IMR-90 (cell line): ENCODE measurements around the gene PLRG1. TPM values are rescaled to one million over a fixed set of nuclear protein-coding genes. Genes with fewer than 3 reads are reported as not detected.

Experiments used
- ATAC-seq: fragments of 200-7000 bp; cut with Tn5 transposase; 2 replicates; pipeline ENCODE4 v1.9.1; 2020; ENCODE audit warnings: low read depth, mild to moderate bottlenecking, moderate library complexity
- BruUV-seq: library from RNA; stranded (reverse); fragments of 400-500 nt; replicated peaks from 2 replicates; lab custom pipeline; 2021; lab: Mats Ljungman, UMichigan
- CTCF ChIA-PET: fragments of 300-600 bp; formaldehyde crosslinking; extraction: SDS; loops from one replicate; lab custom pipeline; 2021; ENCODE audit warnings: antibody characterized with exemption; lab: Yijun Ruan, JAX
- POLR2A ChIA-PET: fragments of 300-600 bp; sonication (Branson Sonifier 250); formaldehyde crosslinking; loops from one replicate; lab custom pipeline; 2022; ENCODE audit warnings: antibody characterized with exemption; ENCODE audit not compliant: unreplicated experiment; lab: Charles Lee
- DNase-seq: peaks from one replicate; pipeline ENCODE4 v3.0.0; 2013
- H2AFZ ChIP-seq: replicated peaks from 2 replicates; pipeline ENCODE3; 2013; ENCODE audit warnings: low read length, mild to moderate bottlenecking; ENCODE audit not compliant: poor library complexity
- H2AK5ac ChIP-seq: 2 replicates; pipeline ENCODE4 v1.6.1; 2013; ENCODE audit warnings: low read depth, low read length, inconsistent platforms
- H2AK9ac ChIP-seq: replicated peaks from 2 replicates; pipeline ENCODE3; 2013; ENCODE audit warnings: mild to moderate bottlenecking, low read depth, low read length, moderate library complexity; ENCODE audit not compliant: poor library complexity
- H2BK120ac ChIP-seq: 2 replicates; pipeline ENCODE4 v1.6.1; 2013; ENCODE audit warnings: low read depth, low read length, inconsistent platforms
- H2BK15ac ChIP-seq: 3 replicates; pipeline ENCODE4 v1.6.1; 2013; ENCODE audit warnings: low read depth, low read length, inconsistent platforms
- H2BK20ac ChIP-seq: 2 replicates; pipeline ENCODE4 v1.6.1; 2013; ENCODE audit warnings: low read depth, mild to moderate bottlenecking, inconsistent platforms, low read length, moderate library complexity
- H2BK5ac ChIP-seq: 2 replicates; pipeline ENCODE4 v1.6.1; 2013; ENCODE audit warnings: mild to moderate bottlenecking, low read depth, low read length, inconsistent platforms; ENCODE audit not compliant: poor library complexity, severe bottlenecking
- H3K14ac ChIP-seq: replicated peaks from 2 replicates; pipeline ENCODE4 v1.6.1; 2013; ENCODE audit warnings: low read depth, low read length, inconsistent platforms
- H3K18ac ChIP-seq: 2 replicates; pipeline ENCODE4 v1.6.1; 2013; ENCODE audit warnings: low read depth, low read length, control low read depth
- H3K23ac ChIP-seq: 2 replicates; pipeline ENCODE4 v1.6.1; 2013; ENCODE audit warnings: low read depth, low read length, inconsistent platforms
- H3K27ac ChIP-seq: 2 replicates; pipeline ENCODE4 v1.5.1; 2013; ENCODE audit warnings: mild to moderate bottlenecking, control low read depth, low read length; ENCODE audit not compliant: insufficient read depth
- H3K27me3 ChIP-seq: 2 replicates; pipeline ENCODE4 v1.6.1; 2013; ENCODE audit warnings: low read length; ENCODE audit not compliant: control insufficient read depth, insufficient read depth
- H3K36me3 ChIP-seq: 2 replicates; pipeline ENCODE4 v1.6.1; 2013; ENCODE audit warnings: low read length, mixed read lengths; ENCODE audit not compliant: control insufficient read depth, insufficient read depth
- H3K4ac ChIP-seq: 2 replicates; pipeline ENCODE4 v1.6.1; 2013; ENCODE audit warnings: low read depth, low read length, inconsistent platforms
- H3K4me1 ChIP-seq: 2 replicates; pipeline ENCODE4 v1.6.1; 2013; ENCODE audit warnings: low read length, mixed read lengths; ENCODE audit not compliant: control insufficient read depth, insufficient read depth
- H3K4me2 ChIP-seq: 2 replicates; pipeline ENCODE4 v1.6.1; 2013; ENCODE audit warnings: low read depth, mild to moderate bottlenecking, control low read depth, low read length, moderate library complexity
- H3K4me3 ChIP-seq: 2 replicates; pipeline ENCODE4 v1.5.1; 2013; ENCODE audit warnings: low read depth, mild to moderate bottlenecking, control low read depth, low read length, moderate library complexity; ENCODE audit not compliant: insufficient read depth
- H3K56ac ChIP-seq: 2 replicates; pipeline ENCODE4 v1.6.1; 2013; ENCODE audit warnings: low read length, inconsistent platforms; ENCODE audit not compliant: insufficient read depth; ENCODE audit errors: extremely low read depth
- H3K79me1 ChIP-seq, 2 experiments: 2 replicates each; pipeline ENCODE4 v1.6.1; 2013; ENCODE audit warnings: low read length in 2 of 2, inconsistent platforms in 1 of 2, low read depth in 1 of 2
- H3K9ac ChIP-seq: 2 replicates; pipeline ENCODE4 v1.6.1; 2013; ENCODE audit warnings: low read depth, low read length, control low read depth
- H3K9me1 ChIP-seq: 2 replicates; pipeline ENCODE4 v1.6.1; 2013; ENCODE audit warnings: low read length, inconsistent platforms; ENCODE audit not compliant: insufficient read depth
- H3K9me3 ChIP-seq: 2 replicates; pipeline ENCODE4 v1.6.1; 2013; ENCODE audit warnings: low read length; ENCODE audit not compliant: control insufficient read depth, insufficient read depth
- H4K20me1 ChIP-seq: 2 replicates; pipeline ENCODE4 v1.6.1; 2013; ENCODE audit warnings: low read length, inconsistent platforms; ENCODE audit not compliant: insufficient read depth
- H4K5ac ChIP-seq: 2 replicates; pipeline ENCODE4 v1.6.1; 2013; ENCODE audit warnings: mild to moderate bottlenecking, low read depth, low read length, control low read depth
- H4K8ac ChIP-seq, 2 experiments: 2 replicates each; pipeline ENCODE4 v1.6.1; 2013; ENCODE audit warnings: low read depth in 2 of 2, low read length in 2 of 2, control low read depth in 1 of 2, inconsistent platforms in 1 of 2
- H4K91ac ChIP-seq: 2 replicates; pipeline ENCODE4 v1.6.1; 2013; ENCODE audit warnings: low read depth, low read length, inconsistent platforms; ENCODE audit not compliant: insufficient read depth
- BHLHE40 ChIP-seq: fragments of 150-350 bp; IDR thresholded peaks from 2 replicates; pipeline ENCODE4 v1.6.1; 2016; ENCODE audit warnings: mild to moderate bottlenecking, low read depth, low read length
- CHD1 ChIP-seq: IDR thresholded peaks from 2 replicates; pipeline ENCODE4 v1.6.1; 2012; ENCODE audit warnings: low read depth, low read length, improper control_type of control experiment
- ELK1 ChIP-seq: fragments of 150-350 bp; IDR thresholded peaks from 2 replicates; pipeline ENCODE4 v1.6.1; 2016; ENCODE audit warnings: low read depth, mild to moderate bottlenecking, low read length, moderate library complexity, borderline replicate concordance
- NFE2L2 ChIP-seq: fragments of 150-350 bp; IDR thresholded peaks from 2 replicates; pipeline ENCODE4 v1.6.1; 2016; ENCODE audit warnings: low read depth, mild to moderate bottlenecking, low read length
- RAD21 ChIP-seq: IDR thresholded peaks from 2 replicates; pipeline ENCODE4 v1.6.1; 2012; ENCODE audit warnings: low read length, improper control_type of control experiment
- RCOR1 ChIP-seq: IDR thresholded peaks from 2 replicates; pipeline ENCODE4 v1.6.1; 2012; ENCODE audit warnings: mild to moderate bottlenecking, low read length, improper control_type of control experiment; ENCODE audit not compliant: insufficient replicate concordance
- RFX5 ChIP-seq: IDR thresholded peaks from 2 replicates; pipeline ENCODE4 v1.8.0; 2012; ENCODE audit warnings: low read depth, mild to moderate bottlenecking, low read length, moderate library complexity
- WGBS, 2 experiments: methylation state at CpG; one replicate each; pipeline versions ENCODE4 v1.1.5 to v1.1.7; 2013; ENCODE audit warnings: missing lambda C conversion rate in 2 of 2; ENCODE audit not compliant: insufficient read length in 1 of 2; ENCODE audit errors: extremely low coverage in 2 of 2; 5-methylcytosine and 5-hydroxymethylcytosine counted together
- dilution Hi-C: fragments of 300-500 bp; cut with HindIII; formaldehyde crosslinking; loops from one replicate; pipeline ENCODE4 v1.14.3; 2018; ENCODE audit warnings: low sequenced_read_pairs; ENCODE audit not compliant: unreplicated experiment
- in situ Hi-C: fragments of 300-500 bp; cut with MboI; formaldehyde crosslinking; loops from 3 replicates; pipeline ENCODE4 v1.14.3; 2019; ENCODE audit warnings: low sequenced_read_pairs, inconsistent platforms, mixed read lengths
- intact Hi-C: fragments of 100-400 bp; cut with micrococcal nuclease; formaldehyde crosslinking; loops from 2 replicates; pipeline ENCODE4 v1.10.0; 2022
- polyA plus RNA-seq, 3 experiments: library from polyadenylated mRNA; depleted of rRNA; stranded (reverse); fragments of >200 nt; gene quantifications; 2 replicates each; pipeline ENCODE4 v1.2.3, GENCODE V29; 2012; ENCODE audit warnings: low replicate concordance in 1 of 3
- total RNA-seq: library from RNA; depleted of rRNA; stranded (reverse); fragments of >200 nt; gene quantifications from 2 replicates; pipeline ENCODE4 v1.2.3, GENCODE V29; 2012

Gene PLRG1
- total and polyA plus RNA-seq, 2 of the 4 experiments (the other 2 are of a cell fraction): 76.1 to 200 TPM

- H4K8ac ChIP-seq: no peak overlapping the region
- no peak overlapping the region for H2BK20ac ChIP-seq
- WGBS, 2 experiments: no CpG with 5 or more reads among the region's 2 CpGs
- H2AK5ac ChIP-seq: no peak overlapping the region
- no peaks in the 10 kb centered on the region for H3K4me1 ChIP-seq
- H3K4me3 ChIP-seq: no peak overlapping the region
- peaks cover 16% of the 10 kb centered on the region for H3K27me3 ChIP-seq
- ChIA-PET CTCF (interaction anchor here (0.5 kb wide), 1 partner anchor 1054 kb away, joined by 3 read pairs; no protein-coding TSS in a partner anchor), POLR2A (no interaction called here)
- dilution Hi-C loops: no loop called here
- no peak overlapping the region for H2AFZ ChIP-seq
- H3K23ac ChIP-seq: no peak overlapping the region
- no peak overlapping the region for H2AK9ac ChIP-seq
- no peak overlapping the region for H3K14ac ChIP-seq
- DNase-seq (no peak), ATAC-seq (no peak)
- H3K4ac ChIP-seq: no peak overlapping the region
- H3K18ac ChIP-seq: no peak overlapping the region
- intact Hi-C loops: no loop called here
- no peak overlapping the region for H2BK120ac ChIP-seq
- H4K20me1 ChIP-seq: no peaks in the 10 kb centered on the region
- H3K9me1 ChIP-seq: no peaks in the 10 kb centered on the region
- no peak overlapping the region for H3K4me2 ChIP-seq
- no peak overlapping the region for H4K5ac ChIP-seq
- no peaks in the 10 kb centered on the region for H3K79me1 ChIP-seq
- no peak overlapping the region for H2BK5ac ChIP-seq
- in situ Hi-C loops: no loop called here
- no peak overlapping the region for H4K91ac ChIP-seq
- TF ChIP-seq ELK1 (no peak), RCOR1 (no peak), CHD1 (no peak), BHLHE40 (no peak), RAD21 (no peak), RFX5 (no peak), NFE2L2 (no peak)
- no peak overlapping the region for H3K9ac ChIP-seq
- H3K9me3 ChIP-seq: no peaks in the 10 kb centered on the region
- H3K36me3 ChIP-seq: no peaks in the 10 kb centered on the region
- H2BK15ac ChIP-seq: no peak overlapping the region
- H3K56ac ChIP-seq: no peak overlapping the region
- H3K27ac ChIP-seq: no peak overlapping the region
- BruUV-seq: no TSS peak
These were observed 54.3 kb downstream of the PLRG1 start for GRCh38 chr4:154495867-154496266.
